Mesenchymal stem cell (in vitro differentiated cells and primary cell): ENCODE results near the gene TMEM92.

Source experiments
- DNase-seq: peaks from one replicate; pipeline ENCODE4 v3.0.0-alpha.2; 2013
- H2AFZ ChIP-seq: one replicate; pipeline ENCODE4 v1.6.1; 2013; ENCODE audit warnings: low read depth, mild to moderate bottlenecking, control low read depth, inconsistent platforms, low read length, moderate library complexity
- H2AK5ac ChIP-seq: 2 replicates; pipeline ENCODE4 v1.6.1; 2013; ENCODE audit warnings: low read length, moderate library complexity, mild to moderate bottlenecking, inconsistent platforms; ENCODE audit not compliant: severe bottlenecking
- H2BK120ac ChIP-seq: one replicate; pipeline ENCODE4 v1.6.1; 2013; ENCODE audit warnings: low read depth, mild to moderate bottlenecking, inconsistent platforms, low read length, moderate library complexity
- H2BK12ac ChIP-seq, 2 experiments: one replicate each; pipeline ENCODE4 v1.6.1; 2013; ENCODE audit warnings: inconsistent platforms in 2 of 2, low read length in 2 of 2, mild to moderate bottlenecking in 2 of 2, moderate library complexity in 2 of 2, control low read depth in 1 of 2
- H2BK15ac ChIP-seq: one replicate; pipeline ENCODE4 v1.6.1; 2013; ENCODE audit warnings: mild to moderate bottlenecking, low read depth, inconsistent platforms; ENCODE audit not compliant: poor library complexity, severe bottlenecking
- H2BK5ac ChIP-seq: 2 replicates; pipeline ENCODE4 v1.6.1; 2013; ENCODE audit warnings: low read depth, mild to moderate bottlenecking, low read length, control low read depth, inconsistent platforms; ENCODE audit not compliant: poor library complexity, severe bottlenecking
- H3K14ac ChIP-seq, 2 experiments: one replicate each; pipeline ENCODE4 v1.6.1; 2013; ENCODE audit warnings: inconsistent platforms in 2 of 2, low read length in 2 of 2, control low read depth in 1 of 2, mild to moderate bottlenecking in 1 of 2, moderate library complexity in 1 of 2
- H3K18ac ChIP-seq, 2 experiments: one replicate each; pipeline ENCODE4 v1.6.1; 2013; ENCODE audit warnings: inconsistent platforms in 2 of 2, low read length in 2 of 2, control low read depth in 1 of 2, low read depth in 1 of 2, mild to moderate bottlenecking in 1 of 2
- H3K23ac ChIP-seq, 2 experiments: one replicate each; pipeline ENCODE4 v1.6.1; 2013; ENCODE audit warnings: inconsistent platforms in 2 of 2, low read length in 2 of 2, mild to moderate bottlenecking in 2 of 2, moderate library complexity in 2 of 2, control low read depth in 1 of 2
- H3K27ac ChIP-seq: 2 replicates; pipeline ENCODE4 v1.5.1; 2013; ENCODE audit warnings: mild to moderate bottlenecking, moderate library complexity, low read length, control low read depth, inconsistent platforms; ENCODE audit not compliant: poor library complexity, severe bottlenecking
- H3K27me3 ChIP-seq, 2 experiments: 2 replicates each; pipeline versions ENCODE4 v1.6.1 to v1.7.0; 2013; ENCODE audit warnings: low read length in 2 of 2, mild to moderate bottlenecking in 2 of 2, moderate library complexity in 2 of 2, control low read depth in 1 of 2, inconsistent platforms in 1 of 2; ENCODE audit not compliant: control insufficient read depth in 1 of 2, insufficient read depth in 1 of 2
- H3K36me3 ChIP-seq, 2 experiments: 2 replicates each; pipeline versions ENCODE4 v1.6.1 to v1.7.0; 2013; ENCODE audit warnings: low read length in 2 of 2, control low read depth in 1 of 2, inconsistent platforms in 1 of 2, low read depth in 1 of 2, mild to moderate bottlenecking in 1 of 2; ENCODE audit not compliant: insufficient read depth in 2 of 2, control insufficient read depth in 1 of 2
- H3K4ac ChIP-seq, 2 experiments: one replicate each; pipeline ENCODE4 v1.6.1; 2013; ENCODE audit warnings: inconsistent platforms in 2 of 2, low read length in 2 of 2, mild to moderate bottlenecking in 2 of 2, moderate library complexity in 2 of 2, control low read depth in 1 of 2, low read depth in 1 of 2
- H3K4me1 ChIP-seq: 2 replicates; pipeline ENCODE4 v1.6.1; 2013; ENCODE audit warnings: low read depth, low read length, control low read depth; ENCODE audit not compliant: control insufficient read depth, insufficient read depth
- H3K4me2 ChIP-seq: 2 replicates; pipeline ENCODE4 v1.6.1; 2013; ENCODE audit warnings: low read length, mild to moderate bottlenecking, inconsistent platforms; ENCODE audit not compliant: poor library complexity, severe bottlenecking
- H3K4me3 ChIP-seq, 2 experiments: 2 replicates each; pipeline versions ENCODE4 v1.5.1 to v1.7.0; 2013; ENCODE audit warnings: low read length in 2 of 2, mild to moderate bottlenecking in 2 of 2, control low read depth in 1 of 2, low read depth in 1 of 2; ENCODE audit not compliant: insufficient read depth in 1 of 2
- H3K79me1 ChIP-seq: replicated peaks from 2 replicates; pipeline ENCODE4 v1.6.1; 2013; ENCODE audit warnings: mild to moderate bottlenecking, control low read depth, low read length, inconsistent platforms; ENCODE audit not compliant: poor library complexity, severe bottlenecking
- H3K9ac ChIP-seq: 2 replicates; pipeline ENCODE4 v1.7.0; 2013; ENCODE audit warnings: mild to moderate bottlenecking, low read length, moderate library complexity
- H3K9me3 ChIP-seq: 2 replicates; pipeline ENCODE4 v1.7.0; 2013; ENCODE audit warnings: mild to moderate bottlenecking, low read length; ENCODE audit not compliant: control insufficient read depth
- H4K8ac ChIP-seq: one replicate; pipeline ENCODE4 v1.6.1; 2013; ENCODE audit warnings: inconsistent platforms, mild to moderate bottlenecking, low read length, moderate library complexity
- H4K91ac ChIP-seq: one replicate; pipeline ENCODE4 v1.6.1; 2013; ENCODE audit warnings: mild to moderate bottlenecking, low read length, inconsistent platforms
- WGBS: methylation state at CpG from one replicate; pipeline ENCODE4 v1.1.7; 2013; ENCODE audit warnings: mixed read lengths; 5-methylcytosine and 5-hydroxymethylcytosine counted together

The TMEM92 gene

DNA sequence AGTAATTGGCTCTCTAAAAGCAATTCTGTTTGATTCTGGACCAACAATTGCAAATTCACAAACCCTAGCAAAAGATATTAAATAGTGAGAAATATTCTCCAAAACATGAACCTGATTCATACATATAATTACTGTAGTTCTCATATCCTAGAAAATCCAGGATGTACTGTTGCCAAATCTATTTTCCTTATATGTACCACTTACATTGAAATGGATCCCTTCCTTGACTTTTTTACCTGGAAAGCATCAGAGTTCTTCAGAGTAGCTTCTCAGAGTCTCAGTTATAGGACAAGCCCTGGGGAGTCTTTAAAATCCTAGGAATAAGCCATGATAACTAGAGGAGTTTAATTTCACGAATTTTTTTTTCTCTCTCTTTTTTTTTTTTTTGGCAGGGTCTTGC, 16.7 kb downstream of the TMEM92 start:
- Histone ChIP-seq H3K23ac (no peak overlapping the region), H3K79me1 (peaks cover 2% of the 10 kb centered on the region), H2BK5ac (no peak overlapping the region), H4K8ac (no peak overlapping the region), H3K27me3 (no peaks in the 10 kb centered on the region), H3K4ac (no peak overlapping the region), H3K36me3 (peaks cover 0 to 11% of the 10 kb centered on the region in 2 experiments), H3K4me1 (peaks cover 14% of the 10 kb centered on the region), H2BK120ac (peak overlapping the region; percentile 15), H3K9ac (peak overlapping the region; percentile 58), H2AK5ac (no peak overlapping the region), H2BK15ac (no peak overlapping the region), H2BK12ac (no peak overlapping the region), H3K14ac (no peak overlapping the region), H3K4me2 (no peak overlapping the region), H2AFZ (no peak overlapping the region), H3K9me3 (no peaks in the 10 kb centered on the region), H3K18ac (no peak overlapping the region), H3K4me3 (no peak overlapping the region), H3K27ac (no peak overlapping the region), H4K91ac (no peak overlapping the region)
- DNase-seq = no peak
- WGBS = 93% methylated on average over 1 of the region's 1 CpG

DNA sequence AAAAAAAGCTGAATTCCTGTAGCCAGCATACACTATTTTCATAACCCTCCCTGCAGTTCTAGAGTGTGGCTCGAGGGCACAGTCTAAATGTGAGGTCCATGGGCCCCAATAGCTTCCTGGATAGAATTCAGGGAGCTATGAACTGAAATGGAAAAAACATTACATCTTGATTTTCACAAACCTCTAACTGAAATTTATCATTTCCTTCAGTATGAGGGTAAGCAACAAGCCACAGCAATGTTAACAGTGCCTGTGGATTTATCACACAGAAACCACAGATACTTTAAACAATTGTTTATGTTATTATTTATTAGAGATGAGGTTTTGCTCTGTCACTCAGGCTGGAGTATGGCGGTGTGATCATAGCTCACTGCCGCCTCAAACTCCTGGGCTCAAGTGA, 18.2 kb downstream of the TMEM92 start:
- H3K27ac ChIP-seq = no peak overlapping the region

DNA sequence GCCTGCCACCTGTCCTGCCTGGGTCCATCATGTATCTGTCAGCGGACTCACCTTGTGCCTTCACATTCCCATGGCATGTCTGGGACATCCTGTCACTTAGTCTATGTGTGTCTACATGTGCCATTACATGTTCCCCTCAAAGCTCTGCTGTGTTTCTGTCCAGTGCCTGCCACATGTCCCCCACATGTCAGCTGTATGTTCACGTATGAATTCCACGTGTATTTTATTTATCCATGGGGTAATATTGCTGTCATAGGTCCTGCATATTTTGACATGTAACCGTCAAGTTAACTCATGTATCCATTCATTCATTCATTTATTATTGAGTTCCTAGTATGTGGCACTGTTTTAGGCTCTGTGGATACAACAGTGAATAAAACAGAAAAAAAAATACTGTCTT, 20.8 kb downstream of the TMEM92 start:
- H3K79me1 ChIP-seq = no peaks in the 10 kb centered on the region

More for the DNA sequence above, 18.2 kb downstream of the TMEM92 start:
- H3K14ac ChIP-seq = no peak overlapping the region
- no peak overlapping the region for H2BK120ac ChIP-seq
- no peak overlapping the region for H4K8ac ChIP-seq
- H3K79me1 ChIP-seq = peaks cover 2% of the 10 kb centered on the region
- no peak overlapping the region for H3K4me2 ChIP-seq
- H2AFZ ChIP-seq = no peak overlapping the region
- H2BK5ac ChIP-seq = no peak overlapping the region
- peaks cover 15% of the 10 kb centered on the region for H3K4me1 ChIP-seq
- no peak overlapping the region for H2BK12ac ChIP-seq
- no peak overlapping the region for H3K4ac ChIP-seq
- H4K91ac ChIP-seq = no peak overlapping the region
- no peak overlapping the region for H2AK5ac ChIP-seq
- H3K9ac ChIP-seq = no peak overlapping the region
- H3K23ac ChIP-seq = no peak overlapping the region
- no peaks in the 10 kb centered on the region for H3K27me3 ChIP-seq
- H3K18ac ChIP-seq = no peak overlapping the region
- no peak overlapping the region for H3K4me3 ChIP-seq
- H2BK15ac ChIP-seq = no peak overlapping the region
- DNase-seq = peak; percentile 70
- 54% methylated on average over 3 of the region's 3 CpGs for WGBS
- H3K36me3 ChIP-seq = no peaks in the 10 kb centered on the region
- no peaks in the 10 kb centered on the region for H3K9me3 ChIP-seq

DNA sequence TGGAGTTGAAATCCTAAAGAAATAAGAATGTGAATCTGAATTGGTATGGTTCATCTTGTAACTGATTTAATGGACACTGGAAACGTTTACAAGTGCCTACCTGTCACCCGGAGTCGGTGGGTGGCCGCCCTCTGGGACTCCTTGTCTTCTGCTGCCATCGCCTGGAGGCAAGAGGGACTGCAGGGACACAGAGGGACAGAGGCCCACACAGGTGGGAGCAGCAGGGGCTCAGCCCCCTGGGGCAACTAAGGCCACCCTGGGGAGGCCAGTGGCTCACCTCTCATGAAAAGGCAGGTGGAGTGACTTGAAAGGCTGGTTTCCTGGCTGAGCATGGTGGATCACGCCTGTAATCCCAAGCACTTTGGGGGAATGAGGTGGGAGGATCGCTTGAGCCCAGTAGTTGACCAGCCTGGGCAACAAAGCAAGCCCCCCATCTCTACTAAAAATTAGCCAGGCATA, 23.2 kb downstream of the TMEM92 start:
- H2BK5ac ChIP-seq = no peak overlapping the region
- no peaks in the 10 kb centered on the region for H3K27me3 ChIP-seq
- H3K23ac ChIP-seq = no peak overlapping the region
- peaks cover 3% of the 10 kb centered on the region for H3K4me1 ChIP-seq
- H3K14ac ChIP-seq = no peak overlapping the region
- no peak overlapping the region for H3K4me3 ChIP-seq
- no peaks in the 10 kb centered on the region for H3K36me3 ChIP-seq
- H3K9me3 ChIP-seq = no peaks in the 10 kb centered on the region
- no peak overlapping the region for H2BK15ac ChIP-seq
- 20% methylated on average over 7 of the region's 7 CpGs for WGBS
- no peak overlapping the region for H2AK5ac ChIP-seq
- no peak overlapping the region for H3K4ac ChIP-seq
- H4K91ac ChIP-seq = no peak overlapping the region
- DNase-seq = peak; percentile 62
- H2AFZ ChIP-seq = no peak overlapping the region
- no peak overlapping the region for H2BK120ac ChIP-seq
- no peak overlapping the region for H3K18ac ChIP-seq
- H3K27ac ChIP-seq = no peak overlapping the region
- H3K79me1 ChIP-seq = no peaks in the 10 kb centered on the region
- no peak overlapping the region for H3K4me2 ChIP-seq
- H2BK12ac ChIP-seq = no peak overlapping the region
- H4K8ac ChIP-seq = no peak overlapping the region
- H3K9ac ChIP-seq = no peak overlapping the region

More for the DNA sequence above, 20.8 kb downstream of the TMEM92 start:
- H2AFZ ChIP-seq = no peak overlapping the region
- H3K4me2 ChIP-seq = no peak overlapping the region
- DNase-seq = no peak
- H4K91ac ChIP-seq = no peak overlapping the region
- H3K4me3 ChIP-seq = no peak overlapping the region
- H2AK5ac ChIP-seq = no peak overlapping the region
- peak overlapping the region in 1 of 2 experiments; percentile 56 for H2BK12ac ChIP-seq
- no peak overlapping the region for H3K23ac ChIP-seq
- no peak overlapping the region for H3K9ac ChIP-seq
- H2BK5ac ChIP-seq = no peak overlapping the region
- peaks cover 11% of the 10 kb centered on the region for H3K4me1 ChIP-seq
- H3K36me3 ChIP-seq = no peaks in the 10 kb centered on the region
- H2BK120ac ChIP-seq = no peak overlapping the region
- H3K18ac ChIP-seq = no peak overlapping the region
- H3K4ac ChIP-seq = no peak overlapping the region
- no peak overlapping the region for H4K8ac ChIP-seq
- WGBS = 98% methylated on average over 2 of the region's 4 CpGs
- H3K14ac ChIP-seq = no peak overlapping the region
- H2BK15ac ChIP-seq = no peak overlapping the region
- H3K27ac ChIP-seq = no peak overlapping the region
- H3K27me3 ChIP-seq = no peaks in the 10 kb centered on the region
- H3K9me3 ChIP-seq = no peaks in the 10 kb centered on the region
